Type B pancreatic cell (in vitro differentiated cells): Measurements from ENCODE around the gene TTC16. TPM values are rescaled to one million over a fixed set of nuclear protein-coding genes. Genes with fewer than 3 reads are reported as not detected.
A peak's percentile ranks its signal among the peaks of the same experiment; 100 is the strongest.

Experiments
- DNase-seq: peaks from one replicate; pipeline ENCODE4 v3.0.0; 2021; ENCODE audit warnings: mixed read lengths; ENCODE audit not compliant: unreplicated experiment; ENCODE audit errors: extremely low spot score
- H3K27ac Mint-ChIP-seq: 2 replicates; pipeline ENCODE4 v1.8.0; 2021; ENCODE audit warnings: mild to moderate bottlenecking, mixed read lengths
- H3K27me3 Mint-ChIP-seq: 2 replicates; pipeline ENCODE4 v1.8.0; 2021; ENCODE audit warnings: mixed read lengths
- H3K36me3 Mint-ChIP-seq: 2 replicates; pipeline ENCODE4 v1.8.0; 2021; ENCODE audit warnings: mixed read lengths
- H3K4me1 Mint-ChIP-seq: one replicate; pipeline ENCODE4 v1.8.0; 2021; ENCODE audit warnings: mixed read lengths; ENCODE audit not compliant: unreplicated experiment
- H3K4me3 Mint-ChIP-seq: 2 replicates; pipeline ENCODE4 v1.8.0; 2021; ENCODE audit warnings: mild to moderate bottlenecking, mixed read lengths
- H3K9me3 Mint-ChIP-seq: 2 replicates; pipeline ENCODE4 v1.8.0; 2021; ENCODE audit warnings: mixed read lengths
- CTCF ChIP-seq: fragments of 200-600 bp; sonication (generic); conservative IDR thresholded peaks from 2 replicates; pipeline ENCODE4 v1.5.0; 2021; ENCODE audit warnings: antibody characterized with exemption, mild to moderate bottlenecking
- total RNA-seq: library from RNA; stranded (reverse); gene quantifications from 2 replicates; pipeline ENCODE4 v1.2.1, GENCODE V29; 2021; ENCODE audit warnings: low replicate concordance

TTC16 gene
- total RNA-seq, 1 donor from 2014 or later, result 0.10 TPM

GRCh38 chr9:127716412-127716811 lies 533 bp downstream of the TTC16 start:
- Mint-ChIP-seq H3K36me3 (no peaks in the 10 kb centered on the region), H3K27ac (peak overlapping the region; percentile 95), H3K4me3 (peak overlapping the region; percentile 99), H3K27me3 (peaks cover 6% of the 10 kb centered on the region), H3K9me3 (no peaks in the 10 kb centered on the region), H3K4me1 (peaks cover 10% of the 10 kb centered on the region)
- no peak for DNase-seq
- no peak for TF ChIP-seq CTCF

DNA sequence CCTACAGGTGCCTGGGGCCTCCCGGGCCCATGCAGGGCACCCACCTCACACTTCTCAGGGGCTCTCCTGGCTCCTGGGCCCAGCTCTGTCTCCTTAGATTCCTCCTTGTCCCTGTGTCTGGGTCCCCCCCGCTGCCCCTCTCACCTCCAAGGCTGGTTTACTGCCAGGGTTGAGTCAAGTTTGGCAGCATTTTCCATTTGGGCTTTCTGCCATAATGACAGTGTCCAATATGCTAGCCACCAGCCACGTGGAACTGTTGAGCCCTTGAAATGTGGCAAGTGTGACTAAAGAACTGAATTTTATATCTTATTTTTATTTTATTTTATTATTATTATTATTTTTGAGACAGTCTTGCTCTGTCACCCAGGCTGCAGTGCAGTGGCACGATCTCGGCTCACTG lies 1.9 kb downstream of the TTC16 start:
- Mint-ChIP-seq H3K27ac (no peak overlapping the region), H3K4me1 (peaks cover 10% of the 10 kb centered on the region), H3K36me3 (no peaks in the 10 kb centered on the region), H3K9me3 (no peaks in the 10 kb centered on the region), H3K4me3 (no peak overlapping the region), H3K27me3 (peaks cover 6% of the 10 kb centered on the region)
- no peak for DNase-seq
- TF ChIP-seq CTCF, result no peak

- no peak for TF ChIP-seq CTCF
- H3K36me3 Mint-ChIP-seq, result no peaks in the 10 kb centered on the region
- DNase-seq, result no peak
- no peak overlapping the region for H3K4me3 Mint-ChIP-seq
- peaks cover 6% of the 10 kb centered on the region for H3K27me3 Mint-ChIP-seq
- H3K27ac Mint-ChIP-seq, result no peak overlapping the region
- peaks cover 9% of the 10 kb centered on the region for H3K4me1 Mint-ChIP-seq
- no peaks in the 10 kb centered on the region for H3K9me3 Mint-ChIP-seq
Measured at GRCh38 chr9:127720031-127720864, 4.4 kb downstream of the TTC16 start.

- Mint-ChIP-seq H3K9me3 (no peaks in the 10 kb centered on the region), H3K27ac (no peak overlapping the region), H3K4me3 (no peak overlapping the region), H3K36me3 (no peaks in the 10 kb centered on the region), H3K4me1 (peaks cover 4% of the 10 kb centered on the region), H3K27me3 (peaks cover 3% of the 10 kb centered on the region)
- DNase-seq, result no peak
- TF ChIP-seq CTCF, result no peak
Measured at GRCh38 chr9:127720865-127721227, 5.0 kb downstream of the TTC16 start.

- no peak for TF ChIP-seq CTCF
- H3K9me3 Mint-ChIP-seq, result no peaks in the 10 kb centered on the region
- H3K4me3 Mint-ChIP-seq, result no peak overlapping the region
- peaks cover 3% of the 10 kb centered on the region for H3K27me3 Mint-ChIP-seq
- H3K27ac Mint-ChIP-seq, result no peak overlapping the region
- H3K36me3 Mint-ChIP-seq, result no peaks in the 10 kb centered on the region
- DNase-seq, result no peak
- H3K4me1 Mint-ChIP-seq, result no peaks in the 10 kb centered on the region
Measured at GRCh38 chr9:127721391-127721821, 5.5 kb downstream of the TTC16 start.
